HCT116 (cell line): ENCODE results near the gene GATM.

Source experiments
- CEBPB ChIP-seq: IDR thresholded peaks from 2 replicates; pipeline ENCODE4 v1.6.1; 2012; ENCODE audit warnings: low read depth
- CTCF ChIP-seq, 3 experiments: fragments of 200-600 bp in 1 of 3; sonication (generic) in 1 of 3; IDR thresholded peaks in 2 of 3; conservative IDR thresholded peaks in 1 of 3; 2 replicates each; pipeline ENCODE4 v1.5.1; 2012 to 2017; ENCODE audit warnings: low read depth in 2 of 3, low read length in 2 of 3, antibody characterized with exemption in 1 of 3, borderline replicate concordance in 1 of 3, control low read depth in 1 of 3, mild to moderate bottlenecking in 1 of 3, mixed read lengths in 1 of 3, mixed run types in 1 of 3, moderate library complexity in 1 of 3; ENCODE audit not compliant: insufficient read depth in 1 of 3
- EZH2 ChIP-seq: fragments of 200-600 bp; sonication (generic); IDR thresholded peaks from 2 replicates; pipeline ENCODE4 v1.6.1; 2017; ENCODE audit warnings: antibody characterized with exemption, mixed run types
- JUND ChIP-seq: IDR thresholded peaks from 2 replicates; pipeline ENCODE4 v1.6.1; 2012
- MAX ChIP-seq: IDR thresholded peaks from 2 replicates; pipeline ENCODE4 v1.6.1; 2012
- POLR2A ChIP-seq: IDR thresholded peaks from 2 replicates; pipeline ENCODE4 v1.7.0; 2011; ENCODE audit warnings: borderline replicate concordance; ENCODE audit not compliant: insufficient read depth, insufficient read length; ENCODE audit errors: extremely low read depth
- POLR2AphosphoS5 ChIP-seq: IDR thresholded peaks from 2 replicates; pipeline ENCODE4 v1.6.1; 2011; ENCODE audit warnings: mild to moderate bottlenecking, low read depth, low read length, moderate library complexity
- RAD21 ChIP-seq: IDR thresholded peaks from 2 replicates; pipeline ENCODE4 v1.6.1; 2012; ENCODE audit warnings: low read depth, mild to moderate bottlenecking
- REST ChIP-seq: IDR thresholded peaks from 2 replicates; pipeline ENCODE4 v1.6.1; 2012; ENCODE audit warnings: low read depth
- SIN3A ChIP-seq: IDR thresholded peaks from 2 replicates; pipeline ENCODE4 v1.6.1; 2012; ENCODE audit warnings: low read depth
- SP1 ChIP-seq: IDR thresholded peaks from 2 replicates; pipeline ENCODE4 v1.6.1; 2012; ENCODE audit warnings: low read depth
- SRF ChIP-seq: IDR thresholded peaks from 2 replicates; pipeline ENCODE4 v1.6.1; 2012; ENCODE audit warnings: low read depth
- YY1 ChIP-seq: IDR thresholded peaks from 2 replicates; pipeline ENCODE4 v1.6.1; 2011; ENCODE audit warnings: low read length, low read depth, moderate library complexity, mild to moderate bottlenecking; ENCODE audit not compliant: insufficient replicate concordance; ENCODE audit errors: extremely low read depth
- ZFX ChIP-seq: fragments of 450-650 bp; IDR thresholded peaks from 2 replicates; pipeline ENCODE4 v1.6.1; 2017

GRCh38 chr15:45376967-45377608 lies 1.3 kb downstream of the GATM start:
- TF ChIP-seq JUND (no peak), YY1 (no peak), RAD21 (no peak), CTCF (IDR thresholded peaks at IDR 0.05 in 2 of 3, conservative IDR thresholded peaks at IDR 0.05 in 1 of 3; ENCODE audit: borderline replicate concordance in 1 of 3, insufficient read depth in 1 of 3, low read depth in 2 of 3, low read length in 2 of 3) (no peak), CEBPB (no peak), POLR2A (no peak), SRF (no peak), EZH2 (no peak), SIN3A (no peak), POLR2AphosphoS5 (no peak), MAX (no peak), REST (no peak), SP1 (no peak), ZFX (no peak)
